Fibroblast of peridontal ligament (primary cell): ENCODE results near the gene ZDHHC19.

Experiments used
- DNase-seq: peaks from one replicate; pipeline ENCODE4 v3.0.0-alpha.2; 2010; ENCODE audit errors: extremely low read depth

The ZDHHC19 gene

DNA sequence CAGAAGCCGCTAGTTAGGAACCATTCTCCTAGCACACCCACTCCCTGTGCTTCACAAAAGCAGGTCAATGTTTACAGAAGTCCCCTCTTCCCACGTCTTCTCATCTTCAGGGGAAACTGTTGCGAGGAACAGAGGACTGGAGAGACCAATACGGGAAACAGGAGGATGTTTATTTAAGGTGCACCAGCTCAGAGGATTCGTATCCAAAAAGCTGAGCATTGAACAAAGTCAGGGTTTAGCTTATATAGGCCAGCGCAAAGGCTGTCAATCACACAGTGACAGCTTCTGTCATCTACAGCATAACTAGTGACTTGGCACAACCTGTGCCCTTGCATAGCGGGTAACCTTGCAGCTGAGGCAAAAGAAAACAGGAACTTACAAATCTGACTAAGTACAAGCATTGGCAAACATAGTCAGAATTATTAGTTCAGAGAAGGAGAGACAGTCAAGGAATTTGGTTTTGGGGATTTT, 61.3 kb downstream of the ZDHHC19 start:
- DNase-seq = no peak

DNA sequence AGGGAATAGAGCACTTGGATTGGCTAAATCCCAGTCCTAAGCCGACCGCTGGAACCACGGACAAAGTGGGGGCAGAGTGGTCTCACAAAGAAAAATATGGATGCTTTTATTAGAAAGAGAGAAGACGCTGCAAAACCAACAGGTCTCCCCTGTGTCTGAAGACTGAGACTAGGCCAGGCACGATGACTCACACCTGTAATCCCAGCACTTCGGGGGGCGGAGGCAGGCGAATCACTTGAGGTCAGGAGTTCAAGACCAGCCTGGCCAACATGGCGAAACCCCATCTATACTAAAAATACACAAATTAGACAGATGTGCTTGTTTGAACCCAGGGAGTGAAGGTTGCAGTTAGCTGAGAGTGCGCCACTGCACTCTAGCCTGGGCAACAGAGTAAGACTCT, 61.8 kb downstream of the ZDHHC19 start:
- no peak for DNase-seq
